Fibroblast of lung (primary cell): Measurements from ENCODE around the gene FAM107A. TPM values are rescaled to one million over a fixed set of nuclear protein-coding genes. Genes with fewer than 3 reads are reported as not detected.

Experiments
- DNase-seq, 2 donors: peaks; one replicate each; pipeline versions ENCODE4 v3.0.0 to v3.0.0-alpha.2; 2010; ENCODE audit warnings: low read depth in 2 of 2
- H2AFZ ChIP-seq: 2 replicates; pipeline ENCODE4 v1.5.1; 2012; ENCODE audit warnings: low read length, control low read depth, inconsistent platforms
- H3K27ac ChIP-seq: 2 replicates; pipeline ENCODE4 v1.5.1; 2011; ENCODE audit warnings: low read length, control low read depth; ENCODE audit not compliant: insufficient read depth
- H3K27me3 ChIP-seq: 2 replicates; pipeline ENCODE4 v1.5.1; 2011; ENCODE audit warnings: mild to moderate bottlenecking, low read length; ENCODE audit not compliant: control insufficient read depth, insufficient read depth
- H3K36me3 ChIP-seq: 2 replicates; pipeline ENCODE4 v1.5.1; 2011; ENCODE audit warnings: low read length; ENCODE audit not compliant: control insufficient read depth, insufficient read depth
- H3K4me1 ChIP-seq: 2 replicates; pipeline ENCODE4 v1.5.1; 2011; ENCODE audit warnings: low read length; ENCODE audit not compliant: control insufficient read depth, insufficient read depth; ENCODE audit errors: extremely low read depth
- H3K4me2 ChIP-seq: 2 replicates; pipeline ENCODE4 v1.5.1; 2011; ENCODE audit warnings: low read length, control low read depth; ENCODE audit not compliant: insufficient read depth; ENCODE audit errors: extremely low read depth
- H3K4me3 ChIP-seq, 4 experiments: fragments of 200-600 bp in 1 of 4; sonication (generic) in 1 of 4; replicated peaks in 1 of 4; 2 replicates each; pipeline ENCODE4 v1.5.1; 2011 to 2016; ENCODE audit warnings: low read length in 4 of 4, low read depth in 3 of 4, mild to moderate bottlenecking in 3 of 4, control low read depth in 2 of 4, inconsistent platforms in 1 of 4, mixed read lengths in 1 of 4; ENCODE audit not compliant: insufficient read depth in 1 of 4; ENCODE audit errors: control extremely low read depth in 1 of 4
- H3K79me2 ChIP-seq: 2 replicates; pipeline ENCODE4 v1.5.1; 2012; ENCODE audit warnings: mild to moderate bottlenecking, low read length, inconsistent platforms; ENCODE audit not compliant: control insufficient read depth, insufficient read depth
- H3K9ac ChIP-seq: 2 replicates; pipeline ENCODE4 v1.5.1; 2011; ENCODE audit warnings: mild to moderate bottlenecking, low read length, control low read depth; ENCODE audit not compliant: insufficient read depth
- H3K9me3 ChIP-seq: 2 replicates; pipeline ENCODE4 v1.5.1; 2012; ENCODE audit warnings: low read depth, low read length; ENCODE audit not compliant: control insufficient read depth, insufficient read depth
- H4K20me1 ChIP-seq: 2 replicates; pipeline ENCODE4 v1.5.1; 2011; ENCODE audit warnings: low read length; ENCODE audit not compliant: control insufficient read depth, insufficient read depth; ENCODE audit errors: extremely low read depth
- CTCF ChIP-seq, 2 donors: IDR thresholded peaks in 1 of 2; conservative IDR thresholded peaks in 1 of 2; 1 replicate in 1 of 2; 2 replicates in 1 of 2; pipeline ENCODE4 v1.5.1; 2011 to 2012; ENCODE audit warnings: low read length in 2 of 2, control low read depth in 1 of 2, inconsistent platforms in 1 of 2, low read depth in 1 of 2, mild to moderate bottlenecking in 1 of 2
- EZH2 ChIP-seq: IDR thresholded peaks from 2 replicates; pipeline ENCODE4 v1.5.1; 2012; ENCODE audit warnings: low read length, control low read depth, mild to moderate bottlenecking; ENCODE audit errors: missing control alignments
- polyA plus RNA-seq, 2 donors: library from polyadenylated mRNA; depleted of rRNA in 1 of 2; stranded (reverse) in 1 of 2; unstranded in 1 of 2; fragments of >200 nt; gene quantifications; 2 replicates each; pipeline ENCODE4 v1.2.1, GENCODE V29; 2011 to 2012; ENCODE audit warnings: missing spikeins in 1 of 2
- total RNA-seq: library from RNA; depleted of rRNA; stranded (reverse); fragments of >200 nt; gene quantifications from 2 replicates; pipeline ENCODE4 v1.2.1, GENCODE V29; 2014

The FAM107A gene
- total and polyA plus RNA-seq, 2 donors (not counting 1 experiment from before 2014, with no cell fraction given), result under 0.01 to 0.16 TPM

- no peaks in the 10 kb centered on the region for H3K36me3 ChIP-seq
- H3K4me2 ChIP-seq, result no peak overlapping the region
- no peak overlapping the region for H3K9ac ChIP-seq
- H3K27ac ChIP-seq, result peak overlapping the region; percentile 64
- H3K27me3 ChIP-seq, result no peaks in the 10 kb centered on the region
- no peak overlapping the region for H3K4me3 ChIP-seq
- DNase-seq, result peak; percentile 88 to 97
- H3K9me3 ChIP-seq, result no peaks in the 10 kb centered on the region
- H4K20me1 ChIP-seq, result no peaks in the 10 kb centered on the region
- no peaks in the 10 kb centered on the region for H3K79me2 ChIP-seq
- peaks cover 10% of the 10 kb centered on the region for H3K4me1 ChIP-seq
- H2AFZ ChIP-seq, result no peak overlapping the region
- TF ChIP-seq CTCF (conservative IDR thresholded peaks at IDR 0.05 in 1 of 2, IDR thresholded peaks at IDR 0.05 in 1 of 2; ENCODE audit: low read depth in 1 of 2, low read length in 2 of 2) (peak; percentile 54), EZH2 (no peak)
Measured at GRCh38 chr3:58560771-58561311, 16.4 kb downstream of the FAM107A start.

- no peak overlapping the region for H3K4me3 ChIP-seq
- no peaks in the 10 kb centered on the region for H3K27me3 ChIP-seq
- H3K9ac ChIP-seq, result no peak overlapping the region
- TF ChIP-seq EZH2, result no peak
- TF ChIP-seq CTCF (conservative IDR thresholded peaks at IDR 0.05 in 1 of 2, IDR thresholded peaks at IDR 0.05 in 1 of 2; ENCODE audit: low read depth in 1 of 2, low read length in 2 of 2), result no peak
- DNase-seq, result no peak
- H3K36me3 ChIP-seq, result no peaks in the 10 kb centered on the region
- H3K4me2 ChIP-seq, result no peak overlapping the region
- H3K79me2 ChIP-seq, result no peaks in the 10 kb centered on the region
- no peak overlapping the region for H3K27ac ChIP-seq
- H2AFZ ChIP-seq, result no peak overlapping the region
- H3K9me3 ChIP-seq, result no peaks in the 10 kb centered on the region
- H4K20me1 ChIP-seq, result no peaks in the 10 kb centered on the region
- peaks cover 8% of the 10 kb centered on the region for H3K4me1 ChIP-seq
Measured at GRCh38 chr3:58559586-58559985, 17.6 kb downstream of the FAM107A start.

GRCh38 chr3:58557491-58557890 lies 19.7 kb downstream of the FAM107A start:
- Histone ChIP-seq H2AFZ (no peak overlapping the region), H3K9ac (no peak overlapping the region), H3K36me3 (no peaks in the 10 kb centered on the region), H3K4me3 (no peak overlapping the region), H4K20me1 (no peaks in the 10 kb centered on the region), H3K9me3 (no peaks in the 10 kb centered on the region), H3K4me2 (no peak overlapping the region), H3K79me2 (no peaks in the 10 kb centered on the region), H3K4me1 (peaks cover 6% of the 10 kb centered on the region), H3K27me3 (no peaks in the 10 kb centered on the region), H3K27ac (no peak overlapping the region)
- DNase-seq, result no peak
- no peak for TF ChIP-seq CTCF (conservative IDR thresholded peaks at IDR 0.05 in 1 of 2, IDR thresholded peaks at IDR 0.05 in 1 of 2; ENCODE audit: low read depth in 1 of 2, low read length in 2 of 2)
- TF ChIP-seq EZH2, result no peak
